ENCODE results near the gene PRICKLE1.

DNA sequence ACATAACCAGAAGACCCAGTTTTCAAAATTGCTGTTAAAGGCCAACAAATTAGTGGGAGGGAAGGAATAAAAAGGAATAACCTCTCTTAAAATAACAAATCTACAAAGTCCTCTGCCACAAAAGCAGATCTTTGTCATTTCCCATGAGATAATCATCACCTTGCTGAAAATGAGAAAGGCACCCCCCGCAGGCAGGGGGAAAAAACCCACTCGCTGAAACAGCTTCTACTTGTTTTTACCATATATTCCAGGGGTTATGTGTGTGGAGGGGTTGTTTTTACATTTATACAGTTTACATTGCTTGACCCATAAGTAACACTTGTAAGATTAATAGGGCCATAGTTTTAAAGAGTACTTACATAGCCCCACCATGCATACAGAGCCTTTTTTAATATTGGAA lies 131.0 kb downstream of the PRICKLE1 start:
- no peak for TF ChIP-seq CREB1 (IDR thresholded peaks at IDR 0.05; ENCODE audit: low read depth)
- TF ChIP-seq, protein P1, sequence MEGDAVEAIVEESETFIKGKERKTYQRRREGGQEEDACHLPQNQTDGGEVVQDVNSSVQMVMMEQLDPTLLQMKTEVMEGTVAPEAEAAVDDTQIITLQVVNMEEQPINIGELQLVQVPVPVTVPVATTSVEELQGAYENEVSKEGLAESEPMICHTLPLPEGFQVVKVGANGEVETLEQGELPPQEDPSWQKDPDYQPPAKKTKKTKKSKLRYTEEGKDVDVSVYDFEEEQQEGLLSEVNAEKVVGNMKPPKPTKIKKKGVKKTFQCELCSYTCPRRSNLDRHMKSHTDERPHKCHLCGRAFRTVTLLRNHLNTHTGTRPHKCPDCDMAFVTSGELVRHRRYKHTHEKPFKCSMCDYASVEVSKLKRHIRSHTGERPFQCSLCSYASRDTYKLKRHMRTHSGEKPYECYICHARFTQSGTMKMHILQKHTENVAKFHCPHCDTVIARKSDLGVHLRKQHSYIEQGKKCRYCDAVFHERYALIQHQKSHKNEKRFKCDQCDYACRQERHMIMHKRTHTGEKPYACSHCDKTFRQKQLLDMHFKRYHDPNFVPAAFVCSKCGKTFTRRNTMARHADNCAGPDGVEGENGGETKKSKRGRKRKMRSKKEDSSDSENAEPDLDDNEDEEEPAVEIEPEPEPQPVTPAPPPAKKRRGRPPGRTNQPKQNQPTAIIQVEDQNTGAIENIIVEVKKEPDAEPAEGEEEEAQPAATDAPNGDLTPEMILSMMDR (IDR thresholded peaks at IDR 0.05 in 2 of 3, conservative IDR thresholded peaks at IDR 0.05 in 1 of 3; ENCODE audit: control insufficient read depth in 2 of 3, extremely low read depth in 1 of 3, insufficient read depth in 1 of 3, low read depth in 3 of 3, low read length in 3 of 3) = no peak
- TF ChIP-seq, protein P2, sequence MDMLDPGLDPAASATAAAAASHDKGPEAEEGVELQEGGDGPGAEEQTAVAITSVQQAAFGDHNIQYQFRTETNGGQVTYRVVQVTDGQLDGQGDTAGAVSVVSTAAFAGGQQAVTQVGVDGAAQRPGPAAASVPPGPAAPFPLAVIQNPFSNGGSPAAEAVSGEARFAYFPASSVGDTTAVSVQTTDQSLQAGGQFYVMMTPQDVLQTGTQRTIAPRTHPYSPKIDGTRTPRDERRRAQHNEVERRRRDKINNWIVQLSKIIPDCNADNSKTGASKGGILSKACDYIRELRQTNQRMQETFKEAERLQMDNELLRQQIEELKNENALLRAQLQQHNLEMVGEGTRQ (IDR thresholded peaks at IDR 0.05; ENCODE audit: borderline replicate concordance, low read depth, low read length) = no peak

Measured in GM12878 (cell line).